Adrenal gland (tissue), 19 donors: ENCODE data around the gene CUTA. TPM values are rescaled to one million over a fixed set of nuclear protein-coding genes. Genes with fewer than 3 reads are reported as not detected.

ENCODE experiments used
- DNase-seq, 7 donors: peaks; one replicate each; pipeline ENCODE4 v3.0.0-alpha.2; 2019 to 2020
- H3K27ac ChIP-seq, 5 donors: fragments of 200-600 bp; sonication (generic) in 4 of 5; 1 replicate in 3 of 5; 2 replicates in 2 of 5; pipeline versions ENCODE4 v1.5.1 to v1.8.0; 2016 to 2020; ENCODE audit warnings: mild to moderate bottlenecking in 1 of 5
- H3K27me3 ChIP-seq: fragments of 200-600 bp; 2 replicates; pipeline ENCODE4 v1.8.0; 2021
- H3K36me3 ChIP-seq, 2 donors: fragments of 200-600 bp; replicated peaks in 1 of 2; 1 replicate in 1 of 2; 2 replicates in 1 of 2; pipeline versions ENCODE4 v1.5.1 to v1.8.0; 2018 to 2022
- H3K4me1 ChIP-seq, 2 donors: fragments of 200-600 bp; replicated peaks in 1 of 2; 1 replicate in 1 of 2; 2 replicates in 1 of 2; pipeline versions ENCODE4 v1.5.1 to v1.8.0; 2018 to 2021
- H3K4me3 ChIP-seq, 4 donors: fragments of 200-600 bp; sonication (generic) in 3 of 4; one replicate each; pipeline ENCODE4 v1.5.1; 2016 to 2018
- H3K9me3 ChIP-seq, 3 donors: fragments of 200-600 bp; sonication (generic) in 1 of 3; replicated peaks in 1 of 3; 1 replicate in 2 of 3; 2 replicates in 1 of 3; pipeline versions ENCODE4 v1.5.1 to v1.8.0; 2016 to 2021
- CTCF ChIP-seq, 6 experiments: fragments of 450-650 bp in 4 of 6; fragments of 200-600 bp in 2 of 6; sonication (generic) in 1 of 6; IDR thresholded peaks; 1 replicate in 5 of 6; 2 replicates in 1 of 6; pipeline versions ENCODE4 v1.5.1 to v1.8.0; 2016 to 2021; ENCODE audit warnings: antibody characterized with exemption in 6 of 6, mild to moderate bottlenecking in 2 of 6, moderate library complexity in 1 of 6
- POLR2A ChIP-seq, 2 donors: fragments of 450-650 bp; IDR thresholded peaks; one replicate each; pipeline ENCODE4 v1.6.1; 2017; ENCODE audit warnings: antibody characterized with exemption in 2 of 2, mild to moderate bottlenecking in 2 of 2, moderate library complexity in 1 of 2
- WGBS, 4 donors: extraction: QIAGEN DNeasy Blood & Tissue Kit in 2 of 4; methylation state at CpG; one replicate each; pipeline versions ENCODE4 v1.1.5 to v1.1.7; 2013 to 2017; 5-methylcytosine and 5-hydroxymethylcytosine counted together
- intact Hi-C, 2 donors: fragments of 100-400 bp; cut with DNase I; formaldehyde crosslinking; loops; one replicate each; pipeline versions ENCODE4 v1.14.1 to v1.15.0; 2022 to 2023
- long read RNA-seq, 10 donors: library from polyadenylated mRNA in 3 of 10; unstranded in 2 of 10; stranded (forward) in 1 of 10; transcript quantifications; one replicate each; pipeline ENCODE4 v2.0.0 and lab custom pipeline, GENCODE V29; 2021 to 2026
- polyA plus RNA-seq, 3 donors: library from polyadenylated mRNA; stranded (reverse); fragments of 200-250 nt in 2 of 3; fragments of 350-450 nt in 1 of 3; fragmentation: Illumina TruSeq in 1 of 3; extraction: RNeasy Lipid Tissue Mini Kit (QIAGEN cat#74804) in 1 of 3; gene quantifications; one replicate each; pipeline ENCODE4 v1.2.3, GENCODE V29; 2013 to 2014
- total RNA-seq, 9 donors: library from RNA; depleted of rRNA in 4 of 9; stranded (reverse); fragments of >200 nt in 4 of 9; fragments of 120-200 nt in 1 of 9; fragmentation: NEBNext Ultra II Directional in 1 of 9; extraction: Animal tissue kit (Norgen Biotek cat#: 25700) in 1 of 9; gene quantifications; one replicate each; pipeline versions ENCODE4 v1.1.0 to v1.2.4, GENCODE V29; 2013 to 2023
- donor health status: healthy with polysubstance abuse.
- donor health status: Bipolar disorder and iron deficiency.
- donor health status: DM: yes; HTN: yes; CAD: no.
- donor health status: DM: no; HTN: no; CAD: no.
- donor health status: DM: no; HTN: no; CAD: no.
- donor health status: DM: yes; HTN: yes; CAD: no.

The CUTA gene
- 100 to 1,000 TPM; 202 to 437 (median 301) TPM for total RNA-seq
- polyA plus RNA-seq, result 100 to 1,000 TPM; 212 to 370 (median 213) TPM
- long read RNA-seq, donor 1, transcript CUTA-210 (6 exons, 769 nt), result major isoform, 42 of 133 reads
- long read RNA-seq, donor 1, transcript CUTA-214 (6 exons, 661 nt), result minor isoform, 15 of 133 reads
- long read RNA-seq, donor 1, transcript CUTA-205 (5 exons, 1,054 nt), result minor isoform, 41 of 133 reads
- long read RNA-seq, donor 1, transcript CUTA-203 (6 exons, 937 nt), result minor isoform, 21 of 133 reads
- long read RNA-seq, donor 1, partial matches to known transcripts, result 7 of 133 reads
- long read RNA-seq, donor 1, other reads (novel, unspliced or antisense), result 0 of 133 reads
- long read RNA-seq, donor 2, transcript CUTA-205 (5 exons, 1,054 nt), result minor isoform, 18 of 81 reads
- long read RNA-seq, donor 2, transcript CUTA-214 (6 exons, 661 nt), result minor isoform, 7 of 81 reads
- long read RNA-seq, donor 2, transcript CUTA-203 (6 exons, 937 nt), result minor isoform, 19 of 81 reads
- long read RNA-seq, donor 2, transcript CUTA-210 (6 exons, 769 nt), result major isoform, 31 of 81 reads
- long read RNA-seq, donor 2, partial matches to known transcripts, result 5 of 81 reads
- long read RNA-seq, donor 2, other reads (novel, unspliced or antisense), result 0 of 81 reads
- long read RNA-seq, donor 3, transcript CUTA-214 (6 exons, 661 nt), result minor isoform, 11 of 75 reads
- long read RNA-seq, donor 3, transcript CUTA-210 (6 exons, 769 nt), result minor isoform, 22 of 75 reads
- long read RNA-seq, donor 3, transcript CUTA-205 (5 exons, 1,054 nt), result major isoform, 26 of 75 reads
- long read RNA-seq, donor 3, transcript CUTA-203 (6 exons, 937 nt), result minor isoform, 14 of 75 reads
- long read RNA-seq, donor 3, partial matches to known transcripts, result 0 of 75 reads
- long read RNA-seq, donor 3, other reads (novel, unspliced or antisense), result 0 of 75 reads
- long read RNA-seq, donor 4, transcript CUTA-210 (6 exons, 769 nt), result major isoform, 84 of 273 reads
- long read RNA-seq, donor 4, transcript CUTA-214 (6 exons, 661 nt), result minor isoform, 63 of 273 reads
- long read RNA-seq, donor 4, transcript CUTA-203 (6 exons, 937 nt), result minor isoform, 60 of 273 reads
- long read RNA-seq, donor 4, transcript CUTA-205 (5 exons, 1,054 nt), result minor isoform, 53 of 273 reads
- long read RNA-seq, donor 4, partial matches to known transcripts, result 0 of 273 reads
- long read RNA-seq, donor 4, other reads (novel, unspliced or antisense), result 13 of 273 reads
- long read RNA-seq, donor 5, transcript CUTA-210 (6 exons, 769 nt), result major isoform, 85 of 265 reads
- long read RNA-seq, donor 5, transcript CUTA-203 (6 exons, 937 nt), result minor isoform, 64 of 265 reads
- long read RNA-seq, donor 5, transcript CUTA-214 (6 exons, 661 nt), result minor isoform, 44 of 265 reads
- long read RNA-seq, donor 5, transcript CUTA-205 (5 exons, 1,054 nt), result minor isoform, 53 of 265 reads
- long read RNA-seq, donor 5, partial matches to known transcripts, result 1 of 265 reads
- long read RNA-seq, donor 5, other reads (novel, unspliced or antisense), result 13 of 265 reads
- long read RNA-seq, donor 6, transcript CUTA-210 (6 exons, 769 nt), result major isoform, 71 of 185 reads
- long read RNA-seq, donor 6, transcript CUTA-205 (5 exons, 1,054 nt), result minor isoform, 37 of 185 reads
- long read RNA-seq, donor 6, transcript CUTA-214 (6 exons, 661 nt), result minor isoform, 25 of 185 reads
- long read RNA-seq, donor 6, transcript CUTA-203 (6 exons, 937 nt), result minor isoform, 47 of 185 reads
- long read RNA-seq, donor 6, partial matches to known transcripts, result 2 of 185 reads
- long read RNA-seq, donor 6, other reads (novel, unspliced or antisense), result 3 of 185 reads
- long read RNA-seq, donor 7, transcript CUTA-203 (6 exons, 937 nt), result minor isoform, 17 of 82 reads
- long read RNA-seq, donor 7, transcript CUTA-210 (6 exons, 769 nt), result major isoform, 22 of 82 reads
- long read RNA-seq, donor 7, transcript CUTA-205 (5 exons, 1,054 nt), result minor isoform, 20 of 82 reads
- long read RNA-seq, donor 7, transcript CUTA-214 (6 exons, 661 nt), result minor isoform, 14 of 82 reads
- long read RNA-seq, donor 7, partial matches to known transcripts, result 5 of 82 reads
- long read RNA-seq, donor 7, other reads (novel, unspliced or antisense), result 0 of 82 reads
- long read RNA-seq, donor 8, transcript CUTA-205 (5 exons, 1,054 nt), result minor isoform, 44 of 149 reads
- long read RNA-seq, donor 8, transcript CUTA-203 (6 exons, 937 nt), result minor isoform, 26 of 149 reads
- long read RNA-seq, donor 8, transcript CUTA-210 (6 exons, 769 nt), result major isoform, 55 of 149 reads
- long read RNA-seq, donor 8, transcript CUTA-214 (6 exons, 661 nt), result minor isoform, 13 of 149 reads
- long read RNA-seq, donor 8, partial matches to known transcripts, result 7 of 149 reads
- long read RNA-seq, donor 8, other reads (novel, unspliced or antisense), result 0 of 149 reads
- long read RNA-seq, donor 9, transcript CUTA-203 (6 exons, 937 nt), result minor isoform, 21 of 84 reads
- long read RNA-seq, donor 9, transcript CUTA-214 (6 exons, 661 nt), result minor isoform, 9 of 84 reads
- long read RNA-seq, donor 9, transcript CUTA-210 (6 exons, 769 nt), result major isoform, 23 of 84 reads
- long read RNA-seq, donor 9, transcript CUTA-205 (5 exons, 1,054 nt), result minor isoform, 22 of 84 reads
- long read RNA-seq, donor 9, partial matches to known transcripts, result 5 of 84 reads
- long read RNA-seq, donor 9, other reads (novel, unspliced or antisense), result 0 of 84 reads
- long read RNA-seq, donor 10, transcript CUTA-205 (5 exons, 1,054 nt), result minor isoform, 10 of 60 reads
- long read RNA-seq, donor 10, transcript CUTA-203 (6 exons, 937 nt), result minor isoform, 16 of 60 reads
- long read RNA-seq, donor 10, transcript CUTA-214 (6 exons, 661 nt), result minor isoform, 10 of 60 reads
- long read RNA-seq, donor 10, transcript CUTA-210 (6 exons, 769 nt), result major isoform, 20 of 60 reads
- long read RNA-seq, donor 10, partial matches to known transcripts, result 0 of 60 reads
- long read RNA-seq, donor 10, other reads (novel, unspliced or antisense), result 0 of 60 reads

GRCh38 chr6:33417903-33418689 is at the start of gene CUTA:
Gene CUTA, minus strand, starts transcription at chr6:33418107. Its CDS starts 107 bp downstream, at chr6:33418000.
- TF ChIP-seq CTCF (IDR thresholded peaks at IDR 0.05) (peak in 3 of 6 experiments; percentile 22 to 33 (median 24)), POLR2A (IDR thresholded peaks at IDR 0.05) (peak; percentile 74 to 83)
- DNase-seq, result peak; percentile 99 to 100 (median 100)
- Histone ChIP-seq H3K4me3 (peak within 1 kb of the TSS; percentile 47 to 83 (median 65)), H3K27ac (peak within 1 kb of the TSS; percentile 86 to 95 (median 90)), H3K4me1 (peaks cover 26 to 42% of the 10 kb centered on the region in 2 donors), H3K36me3 (peaks cover 0 to 34% of the 10 kb centered on the region in 2 donors), H3K9me3 (no peaks in the 10 kb centered on the region), H3K27me3 (no peaks in the 10 kb centered on the region)
- 0 to 1% (median 0%) methylated on average over 5 to 51 of the region's 51 CpGs for WGBS, 4 donors
- intact Hi-C loops, result loop anchor here in 1 of 2 donors (10.0 kb wide), 1 partner anchor 1683 kb away; the partner anchor contains the start of gene CLIC1

DNA sequence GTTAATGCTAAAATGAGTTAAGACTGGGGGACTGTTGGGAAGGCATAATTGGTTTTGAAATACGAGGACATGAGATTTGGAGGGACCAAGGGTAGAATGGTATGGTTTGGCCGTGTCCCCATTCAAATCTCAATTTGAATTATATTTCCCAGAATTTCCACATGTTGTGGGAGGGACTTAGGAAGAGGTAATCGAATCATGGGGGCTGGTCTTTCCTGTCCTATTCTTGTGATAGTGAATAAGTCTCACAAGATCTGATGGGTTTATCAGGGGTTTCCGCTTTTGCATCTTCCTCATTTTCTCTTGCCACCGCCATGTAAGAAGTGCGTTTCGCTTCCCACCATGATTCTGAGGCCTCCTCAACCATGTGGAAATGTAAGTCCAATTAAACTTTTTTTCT is 49.2 kb upstream of the CUTA start:
- Histone ChIP-seq H3K36me3 (no peaks in the 10 kb centered on the region), H3K4me1 (no peaks in the 10 kb centered on the region), H3K27me3 (no peaks in the 10 kb centered on the region), H3K27ac (no peak overlapping the region), H3K4me3 (no peak overlapping the region), H3K9me3 (no peaks in the 10 kb centered on the region)
- DNase-seq, result no peak
- WGBS, 4 donors, result 71 to 73% (median 72%) methylated on average over 7 of the region's 7 CpGs
- intact Hi-C loops, result no loop called here
- TF ChIP-seq POLR2A (IDR thresholded peaks at IDR 0.05), result no peak
- no peak for TF ChIP-seq CTCF (IDR thresholded peaks at IDR 0.05)
